Bronchial epithelial cell (primary cell): ENCODE measurements around the gene ERMN. TPM values are rescaled to one million over a fixed set of nuclear protein-coding genes. Genes with fewer than 3 reads are reported as not detected.

Experiments
- DNase-seq: peaks from one replicate; pipeline ENCODE4 v3.0.0-alpha.2; 2010; ENCODE audit warnings: low read depth
- FAIRE-seq: peaks from 2 replicates; lab custom pipeline; 2011; peaks lifted over from hg19 to GRCh38; lab: Jason Lieb, UNC
- H3K27me3 ChIP-seq: 2 replicates; pipeline ENCODE4 v1.5.1; 2011; ENCODE audit warnings: low read length; ENCODE audit not compliant: control insufficient read depth, insufficient read depth
- H3K36me3 ChIP-seq: 2 replicates; pipeline ENCODE4 v1.5.1; 2011; ENCODE audit warnings: low read length; ENCODE audit not compliant: control insufficient read depth, insufficient read depth
- H3K4me3 ChIP-seq: 2 replicates; pipeline ENCODE4 v1.5.1; 2011; ENCODE audit warnings: mild to moderate bottlenecking, low read depth, low read length, control low read depth
- total RNA-seq: library from RNA; depleted of rRNA; stranded (reverse); fragments of >200 nt; gene quantifications from 2 replicates; pipeline ENCODE4 v1.2.1, GENCODE V29; 2014
- TF ChIP-seq, protein P1 (sequence below): IDR thresholded peaks from 2 replicates; pipeline ENCODE4 v1.5.1; 2011; ENCODE audit warnings: mild to moderate bottlenecking, moderate library complexity, low read length, control low read depth, inconsistent platforms; ENCODE audit not compliant: insufficient read depth, severe bottlenecking

Gene ERMN
- total RNA-seq, 1 donor from 2014 or later = not detected

DNA sequence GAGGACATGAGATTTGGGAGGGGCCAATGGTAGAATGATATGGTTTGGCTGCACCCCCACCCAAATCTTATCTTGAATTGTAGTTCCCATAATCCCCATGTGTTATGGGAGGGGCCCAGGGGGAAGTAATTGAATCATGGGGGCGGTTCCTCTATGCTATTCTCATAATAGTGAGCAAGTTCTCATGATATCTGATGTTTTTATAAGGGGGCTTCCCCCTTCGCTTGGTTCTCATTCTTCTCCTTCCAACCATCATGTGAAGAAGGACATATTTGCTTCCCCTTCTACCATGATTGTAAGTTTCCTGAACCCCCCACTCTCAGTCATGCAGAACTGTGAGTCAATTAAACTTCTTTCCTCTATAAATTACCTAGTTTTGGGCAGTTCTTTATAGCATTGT, 37.0 kb upstream of the ERMN start:
- Histone ChIP-seq H3K27me3 (no peaks in the 10 kb centered on the region), H3K4me3 (no peak overlapping the region), H3K36me3 (no peaks in the 10 kb centered on the region)
- DNase-seq (no peak), FAIRE-seq (no peak)
- TF ChIP-seq, protein P1, sequence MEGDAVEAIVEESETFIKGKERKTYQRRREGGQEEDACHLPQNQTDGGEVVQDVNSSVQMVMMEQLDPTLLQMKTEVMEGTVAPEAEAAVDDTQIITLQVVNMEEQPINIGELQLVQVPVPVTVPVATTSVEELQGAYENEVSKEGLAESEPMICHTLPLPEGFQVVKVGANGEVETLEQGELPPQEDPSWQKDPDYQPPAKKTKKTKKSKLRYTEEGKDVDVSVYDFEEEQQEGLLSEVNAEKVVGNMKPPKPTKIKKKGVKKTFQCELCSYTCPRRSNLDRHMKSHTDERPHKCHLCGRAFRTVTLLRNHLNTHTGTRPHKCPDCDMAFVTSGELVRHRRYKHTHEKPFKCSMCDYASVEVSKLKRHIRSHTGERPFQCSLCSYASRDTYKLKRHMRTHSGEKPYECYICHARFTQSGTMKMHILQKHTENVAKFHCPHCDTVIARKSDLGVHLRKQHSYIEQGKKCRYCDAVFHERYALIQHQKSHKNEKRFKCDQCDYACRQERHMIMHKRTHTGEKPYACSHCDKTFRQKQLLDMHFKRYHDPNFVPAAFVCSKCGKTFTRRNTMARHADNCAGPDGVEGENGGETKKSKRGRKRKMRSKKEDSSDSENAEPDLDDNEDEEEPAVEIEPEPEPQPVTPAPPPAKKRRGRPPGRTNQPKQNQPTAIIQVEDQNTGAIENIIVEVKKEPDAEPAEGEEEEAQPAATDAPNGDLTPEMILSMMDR = no peak

DNA sequence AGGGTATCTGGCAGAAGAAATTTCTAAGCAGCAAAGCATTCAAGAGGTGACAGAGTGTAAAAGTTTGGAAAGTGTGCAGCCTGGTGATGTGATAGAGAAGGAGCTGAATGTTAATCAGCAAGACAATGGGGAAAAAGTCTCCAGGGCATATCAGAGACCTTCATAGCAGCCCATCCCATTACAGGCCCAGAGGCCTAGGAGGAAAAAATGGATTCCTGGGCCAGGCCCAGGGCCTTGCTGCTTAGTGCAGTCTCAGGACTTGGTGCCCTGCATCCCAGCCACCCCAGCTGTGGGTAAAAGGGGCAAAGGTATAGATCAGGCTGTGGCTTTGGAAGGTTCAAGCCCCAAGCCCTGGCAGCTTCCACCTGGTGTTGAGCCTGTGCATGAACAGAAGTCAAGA, 35.9 kb upstream of the ERMN start:
- DNase-seq (no peak), FAIRE-seq (no peak)
- Histone ChIP-seq H3K27me3 (no peaks in the 10 kb centered on the region), H3K4me3 (no peak overlapping the region), H3K36me3 (no peaks in the 10 kb centered on the region)
- TF ChIP-seq, protein P1 = no peak

DNA sequence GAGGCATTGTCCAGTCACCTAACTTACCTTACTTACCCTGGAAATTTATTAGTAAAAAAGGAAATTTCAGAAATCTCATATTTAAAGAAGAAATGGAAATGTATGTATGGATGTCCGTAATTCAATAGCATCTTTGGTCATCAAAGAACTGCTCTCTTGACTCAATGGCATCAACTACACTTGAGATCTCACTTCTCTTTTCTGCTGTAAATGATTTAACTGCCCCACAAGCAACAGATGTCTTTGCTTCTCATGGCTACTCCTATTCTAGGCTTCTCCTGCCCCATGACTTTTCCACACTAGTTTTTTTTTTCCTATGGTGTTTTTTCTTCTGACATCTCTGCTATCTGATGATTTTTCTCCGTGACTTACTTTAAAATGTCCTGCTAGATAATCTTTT, 34.0 kb upstream of the ERMN start:
- Histone ChIP-seq H3K36me3 (no peaks in the 10 kb centered on the region), H3K4me3 (no peak overlapping the region), H3K27me3 (no peaks in the 10 kb centered on the region)
- no peak for DNase-seq
- TF ChIP-seq, protein P1 = no peak
- FAIRE-seq = no peak

DNA sequence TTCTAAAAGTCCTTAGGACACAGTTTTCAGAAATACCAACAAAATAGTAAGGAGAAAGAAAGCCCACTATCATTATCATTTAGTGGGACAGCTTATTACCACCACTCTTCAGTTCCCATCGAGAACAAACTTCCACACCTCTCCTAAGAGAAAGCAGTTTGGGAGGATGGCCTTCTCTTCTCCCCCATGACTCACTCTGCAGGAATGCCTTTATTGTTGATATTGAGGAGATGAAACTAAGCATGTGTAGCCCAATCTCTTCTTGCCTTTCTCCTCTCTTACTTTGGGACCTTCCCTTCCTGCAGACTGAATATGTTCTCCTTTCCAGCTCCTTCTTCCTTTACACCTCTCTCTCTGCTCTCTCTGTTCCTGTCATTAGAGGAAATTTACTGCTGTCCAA, 30.0 kb upstream of the ERMN start:
- DNase-seq (peak; percentile 37), FAIRE-seq (no peak)
- TF ChIP-seq, protein P1 = no peak
- Histone ChIP-seq H3K36me3 (no peaks in the 10 kb centered on the region), H3K27me3 (peaks cover 1% of the 10 kb centered on the region), H3K4me3 (no peak overlapping the region)

DNA sequence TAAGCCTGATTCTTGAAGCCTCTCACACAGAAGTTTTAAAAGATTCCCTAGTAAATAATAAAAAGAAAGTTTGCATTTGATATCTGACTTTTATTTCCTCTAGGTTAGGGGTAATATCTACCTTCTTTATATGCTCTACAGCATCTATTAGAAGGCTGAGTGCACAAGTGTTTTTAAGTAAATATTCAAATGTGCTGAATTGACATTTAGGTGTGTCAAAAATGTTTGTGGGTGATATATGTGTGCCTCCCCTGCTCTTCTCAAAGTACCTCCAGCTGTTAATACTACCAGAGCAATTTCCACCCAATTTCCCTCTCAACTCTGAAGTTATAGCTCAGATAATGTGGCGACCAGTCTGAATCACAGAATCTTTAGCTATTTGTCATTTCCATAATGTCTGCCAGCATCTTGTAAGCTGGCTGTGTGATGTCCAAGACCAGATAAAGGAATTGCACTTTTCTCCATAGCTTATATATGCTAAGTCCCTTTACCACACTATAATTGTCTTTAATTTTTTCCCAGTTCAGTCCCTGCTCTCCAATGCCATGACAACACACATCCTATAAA, 24.4 kb upstream of the ERMN start:
- Histone ChIP-seq H3K36me3 (no peaks in the 10 kb centered on the region), H3K4me3 (no peak overlapping the region), H3K27me3 (peaks cover 1% of the 10 kb centered on the region)
- FAIRE-seq (no peak), DNase-seq (no peak)
- TF ChIP-seq, protein P1 = no peak
